ENCODE results near the gene MAPK4.

MAPK4 gene

DNA sequence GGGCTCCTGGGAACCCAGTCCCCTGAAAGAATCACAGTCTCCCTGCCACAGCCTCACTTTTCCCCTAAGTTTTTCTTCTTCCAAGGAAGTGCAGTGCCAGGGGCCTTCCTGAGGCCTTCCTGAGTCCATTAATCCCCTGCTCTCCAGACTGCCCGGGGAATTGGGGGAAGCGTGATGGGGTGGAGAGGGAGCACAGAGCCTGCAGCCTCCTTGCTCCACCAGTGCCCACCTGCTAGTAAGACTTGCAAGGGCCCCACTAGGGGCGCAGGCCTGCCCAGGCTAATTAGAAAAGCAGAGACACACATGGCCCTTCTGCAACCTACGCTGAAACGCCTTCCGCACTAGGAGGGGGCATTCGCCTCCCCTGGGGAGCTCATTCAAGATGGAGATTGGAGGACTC is 149.3 kb downstream of the MAPK4 start:
- no peak overlapping the region for H3K4me3 Mint-ChIP-seq
- no peaks in the 10 kb centered on the region for H3K4me1 Mint-ChIP-seq (ENCODE audit: low read depth)
- H3K27me3 Mint-ChIP-seq (ENCODE audit: low read depth) = no peaks in the 10 kb centered on the region
- no peaks in the 10 kb centered on the region for H3K9me3 Mint-ChIP-seq
- no peaks in the 10 kb centered on the region for H3K36me3 Mint-ChIP-seq (ENCODE audit: low read depth)
- H3K27ac Mint-ChIP-seq = no peak overlapping the region

DNA sequence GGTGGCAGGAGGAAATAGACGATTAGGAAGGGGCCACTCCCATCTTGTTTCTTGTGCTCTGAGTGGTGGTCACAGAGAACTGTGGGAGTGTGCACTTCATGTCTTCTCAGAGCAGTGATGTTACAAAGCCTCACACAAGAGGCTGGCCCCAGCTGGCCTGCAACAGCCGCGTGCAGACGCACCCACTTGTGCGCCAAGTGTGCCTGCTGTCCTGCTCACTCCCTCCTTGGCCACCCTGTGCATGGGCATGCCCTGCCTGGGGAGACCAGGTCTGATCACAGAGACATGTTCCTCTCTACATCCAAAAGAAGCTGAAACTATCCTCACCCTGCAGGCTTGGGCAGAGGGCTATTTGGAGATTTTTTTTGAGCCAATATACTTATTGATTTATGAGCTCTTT is 151.5 kb downstream of the MAPK4 start:
- Mint-ChIP-seq H3K27ac (no peak overlapping the region), H3K9me3 (no peaks in the 10 kb centered on the region), H3K36me3 (ENCODE audit: low read depth) (no peaks in the 10 kb centered on the region), H3K4me3 (no peak overlapping the region), H3K4me1 (ENCODE audit: low read depth) (no peaks in the 10 kb centered on the region), H3K27me3 (ENCODE audit: low read depth) (no peaks in the 10 kb centered on the region)

DNA sequence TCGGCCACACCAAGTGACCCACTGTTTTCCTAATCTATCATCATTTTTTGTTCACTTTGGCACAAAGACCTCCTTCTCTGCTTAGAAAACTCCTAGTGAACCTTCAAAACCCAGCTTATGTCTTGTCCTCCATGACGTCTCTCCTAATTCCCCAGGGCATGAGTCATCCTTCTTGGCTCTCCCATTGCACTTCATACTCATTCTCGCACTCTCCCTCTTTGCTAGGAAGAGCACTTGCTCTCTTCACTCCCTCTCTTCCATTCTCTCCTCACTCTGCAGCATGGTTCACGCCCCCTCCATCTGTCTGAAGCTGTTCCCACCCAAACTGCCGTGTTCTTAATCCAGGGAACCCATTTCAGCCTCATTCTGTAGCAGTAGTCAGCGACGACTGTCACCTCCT is 156.0 kb downstream of the MAPK4 start:
- Mint-ChIP-seq H3K36me3 (ENCODE audit: low read depth) (no peaks in the 10 kb centered on the region), H3K4me3 (no peak overlapping the region), H3K27ac (no peak overlapping the region), H3K27me3 (ENCODE audit: low read depth) (no peaks in the 10 kb centered on the region), H3K9me3 (no peaks in the 10 kb centered on the region), H3K4me1 (ENCODE audit: low read depth) (no peaks in the 10 kb centered on the region)

DNA sequence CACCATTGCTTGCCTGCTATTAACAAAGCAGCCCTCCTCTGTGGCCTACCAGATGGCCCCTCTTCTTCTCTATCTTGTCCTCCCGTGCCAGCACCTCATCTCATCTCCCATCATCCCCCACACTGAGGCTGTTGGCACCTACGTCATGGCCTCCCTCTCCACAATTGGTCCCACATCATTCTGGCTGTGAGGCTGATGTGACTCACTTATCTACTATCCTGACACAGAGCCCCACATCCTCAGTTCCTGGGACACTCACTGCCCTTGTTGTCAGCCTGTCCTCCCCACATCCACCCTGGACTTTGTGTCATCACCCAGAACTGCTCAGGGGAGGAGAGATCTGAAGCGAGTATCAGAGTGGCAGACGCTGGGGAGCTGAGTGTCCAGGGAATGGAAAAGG is 157.0 kb downstream of the MAPK4 start:
- Mint-ChIP-seq H3K27ac (no peak overlapping the region), H3K36me3 (ENCODE audit: low read depth) (no peaks in the 10 kb centered on the region), H3K4me3 (no peak overlapping the region), H3K27me3 (ENCODE audit: low read depth) (no peaks in the 10 kb centered on the region), H3K9me3 (no peaks in the 10 kb centered on the region), H3K4me1 (ENCODE audit: low read depth) (no peaks in the 10 kb centered on the region)

DNA sequence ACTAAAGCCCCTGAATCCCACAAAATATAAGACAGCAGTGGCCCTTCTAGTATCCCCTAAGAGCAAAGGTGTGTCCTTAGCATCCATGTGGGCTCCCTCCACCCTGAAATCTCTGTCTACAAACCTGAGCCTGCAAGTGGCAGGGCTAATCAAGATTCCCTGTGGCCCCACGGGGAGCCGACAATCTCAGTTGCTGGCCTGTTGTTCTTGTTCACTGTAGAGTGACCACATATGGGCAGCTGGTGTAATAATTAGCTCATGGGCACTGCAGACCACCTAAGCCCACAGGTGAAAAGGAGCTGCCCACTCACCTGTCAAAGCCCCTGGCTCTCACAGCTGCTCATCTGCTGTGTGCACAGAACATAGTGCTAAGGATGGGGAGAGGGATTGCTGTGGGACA is 157.7 kb downstream of the MAPK4 start:
- H3K4me1 Mint-ChIP-seq (ENCODE audit: low read depth) = no peaks in the 10 kb centered on the region

DNA sequence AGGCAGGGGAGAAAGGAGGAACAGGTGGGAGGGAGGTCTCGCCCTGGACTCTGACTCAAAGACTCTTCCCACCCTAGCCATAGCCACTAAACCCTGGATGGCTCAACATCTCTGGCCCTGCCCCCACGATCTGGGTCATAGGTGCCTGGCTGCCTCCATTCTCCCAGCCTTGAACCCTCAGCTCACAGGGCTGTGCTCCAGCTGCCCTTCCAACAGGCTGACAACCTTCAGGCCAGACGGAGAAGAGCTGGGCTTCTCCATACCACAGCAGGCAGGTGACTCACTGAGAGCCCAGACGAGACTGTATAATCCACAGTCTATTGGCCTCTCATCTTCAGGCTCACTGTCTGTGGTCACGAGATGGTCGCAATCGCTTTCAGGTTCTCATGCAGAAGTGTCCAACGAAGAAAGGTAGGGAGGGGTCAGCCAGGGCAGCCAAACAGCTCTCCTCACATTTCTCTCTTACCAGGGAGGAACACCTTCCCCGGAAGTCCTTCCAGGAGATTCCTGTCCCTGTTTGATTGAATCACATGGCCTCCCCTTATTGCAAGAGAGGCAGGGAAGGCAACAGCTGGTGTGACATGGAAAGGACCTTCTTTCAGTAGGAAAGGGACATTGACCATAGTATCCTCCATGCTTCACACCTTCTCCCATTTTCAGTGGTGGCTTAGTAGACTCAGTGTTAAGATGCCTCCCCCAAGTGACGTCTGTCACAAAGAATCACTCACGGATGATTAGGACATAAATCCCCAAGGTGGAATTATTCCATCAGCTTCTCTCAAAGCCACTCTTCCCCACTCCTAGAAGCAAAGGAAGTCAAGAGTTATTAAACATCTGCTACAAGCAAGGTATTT is 159.8 kb downstream of the MAPK4 start:
- Mint-ChIP-seq H3K4me3 (no peak overlapping the region), H3K36me3 (ENCODE audit: low read depth) (no peaks in the 10 kb centered on the region), H3K27ac (no peak overlapping the region), H3K9me3 (no peaks in the 10 kb centered on the region), H3K4me1 (ENCODE audit: low read depth) (no peaks in the 10 kb centered on the region), H3K27me3 (ENCODE audit: low read depth) (no peaks in the 10 kb centered on the region)

More for the DNA sequence above, 157.7 kb downstream of the MAPK4 start:
- Mint-ChIP-seq H3K36me3 (ENCODE audit: low read depth) (no peaks in the 10 kb centered on the region), H3K9me3 (no peaks in the 10 kb centered on the region), H3K4me3 (no peak overlapping the region), H3K27ac (no peak overlapping the region), H3K27me3 (ENCODE audit: low read depth) (no peaks in the 10 kb centered on the region)

DNA sequence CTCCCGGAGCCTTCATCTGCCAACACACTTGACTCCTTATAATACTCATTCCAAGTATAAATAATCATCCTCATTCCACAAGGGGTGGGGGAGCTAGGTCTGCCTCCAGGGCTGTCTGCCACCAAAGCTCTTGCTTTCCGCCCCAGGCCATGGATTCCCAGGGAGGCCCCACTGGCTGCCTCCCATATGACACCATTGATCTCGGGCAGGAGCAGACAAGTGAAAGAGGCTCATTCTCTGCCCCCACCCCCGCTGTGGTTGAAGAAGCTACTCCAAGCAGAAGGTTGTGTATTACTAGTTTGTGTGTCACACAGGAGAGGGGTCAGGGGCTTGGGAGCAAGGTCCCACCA is 160.4 kb downstream of the MAPK4 start:
- Mint-ChIP-seq H3K27ac (no peak overlapping the region), H3K4me1 (ENCODE audit: low read depth) (no peaks in the 10 kb centered on the region), H3K9me3 (no peaks in the 10 kb centered on the region), H3K36me3 (ENCODE audit: low read depth) (no peaks in the 10 kb centered on the region), H3K27me3 (ENCODE audit: low read depth) (no peaks in the 10 kb centered on the region), H3K4me3 (no peak overlapping the region)

DNA sequence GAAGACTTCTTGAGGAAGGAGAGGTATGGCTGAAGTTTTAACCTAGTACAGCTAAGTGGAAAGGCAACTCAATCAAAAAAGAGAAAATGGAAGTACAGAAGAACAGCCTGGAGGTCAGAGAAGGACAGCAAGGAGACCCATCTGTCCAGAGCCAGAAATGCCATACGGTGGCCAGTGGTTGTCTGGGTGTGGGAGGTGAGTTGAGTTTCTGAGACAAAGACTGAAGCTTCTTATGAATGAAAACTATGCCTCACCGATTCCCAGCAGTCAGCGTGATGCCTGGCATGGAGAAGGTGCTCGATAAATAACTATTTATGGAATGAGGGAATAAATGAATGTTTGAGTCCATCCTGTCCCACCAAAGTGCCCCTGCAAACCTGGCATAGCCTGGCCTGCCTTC is 161.1 kb downstream of the MAPK4 start:
- H3K27me3 Mint-ChIP-seq (ENCODE audit: low read depth) = no peaks in the 10 kb centered on the region
- no peaks in the 10 kb centered on the region for H3K9me3 Mint-ChIP-seq
- no peaks in the 10 kb centered on the region for H3K36me3 Mint-ChIP-seq (ENCODE audit: low read depth)
- H3K27ac Mint-ChIP-seq = no peak overlapping the region
- no peaks in the 10 kb centered on the region for H3K4me1 Mint-ChIP-seq (ENCODE audit: low read depth)
- no peak overlapping the region for H3K4me3 Mint-ChIP-seq

DNA sequence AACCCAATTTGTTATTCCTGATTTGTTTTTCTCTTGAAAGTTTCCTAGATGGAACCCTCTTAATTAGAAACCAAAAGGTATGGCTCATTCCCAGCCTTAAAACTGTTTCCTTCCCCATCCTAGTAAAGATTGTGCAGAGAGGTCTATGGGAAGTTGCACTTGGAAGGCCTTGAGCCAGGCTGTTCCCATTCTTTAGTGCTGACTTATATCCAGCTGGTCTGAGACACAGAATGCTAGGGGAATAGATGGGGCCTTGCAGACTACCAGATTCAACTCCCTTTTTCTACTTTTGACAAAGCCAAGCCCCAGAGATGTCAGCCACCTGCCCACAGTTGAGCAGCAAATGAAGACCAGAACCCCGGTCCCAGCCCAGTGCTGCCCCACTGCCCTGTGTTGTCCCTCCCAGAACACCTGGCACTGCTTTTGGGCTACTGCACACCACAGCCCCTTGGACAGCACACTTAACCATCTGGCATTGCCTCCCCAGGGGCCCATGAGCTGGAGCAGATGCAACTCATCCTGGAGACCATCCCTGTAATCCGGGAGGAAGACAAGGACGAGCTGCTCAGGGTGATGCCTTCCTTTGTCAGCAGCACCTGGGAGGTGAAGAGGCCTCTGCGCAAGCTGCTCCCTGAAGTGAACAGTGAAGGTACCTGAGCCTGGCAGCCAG is 161.7 kb downstream of the MAPK4 start:
- no peaks in the 10 kb centered on the region for H3K4me1 Mint-ChIP-seq (ENCODE audit: low read depth)
- no peaks in the 10 kb centered on the region for H3K36me3 Mint-ChIP-seq (ENCODE audit: low read depth)
- no peaks in the 10 kb centered on the region for H3K27me3 Mint-ChIP-seq (ENCODE audit: low read depth)
- no peak overlapping the region for H3K27ac Mint-ChIP-seq
- no peaks in the 10 kb centered on the region for H3K9me3 Mint-ChIP-seq
- H3K4me3 Mint-ChIP-seq = no peak overlapping the region

DNA sequence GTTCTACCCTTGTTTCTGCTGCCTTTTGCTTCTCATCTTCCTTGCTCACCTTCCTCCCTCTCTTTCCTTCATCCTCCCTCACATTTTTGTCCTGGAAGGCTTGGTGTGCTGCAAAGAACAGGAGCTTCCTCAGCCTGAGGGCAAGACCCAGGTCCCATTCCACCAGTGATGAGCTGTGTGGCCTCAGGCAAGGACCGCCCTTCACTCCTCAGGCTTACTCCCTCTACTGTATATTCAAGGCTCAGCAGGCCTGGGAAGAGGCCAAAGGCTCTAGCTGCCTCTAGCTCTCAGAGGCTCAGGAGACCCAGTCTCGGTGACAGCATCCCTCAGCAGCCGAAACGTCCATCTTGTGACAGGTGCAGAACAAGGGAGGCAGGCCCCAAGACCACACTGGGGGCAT is 162.4 kb downstream of the MAPK4 start:
- Mint-ChIP-seq H3K27me3 (ENCODE audit: low read depth) (no peaks in the 10 kb centered on the region), H3K4me1 (ENCODE audit: low read depth) (peaks cover 3% of the 10 kb centered on the region), H3K27ac (no peak overlapping the region), H3K4me3 (no peak overlapping the region), H3K36me3 (ENCODE audit: low read depth) (no peaks in the 10 kb centered on the region), H3K9me3 (no peaks in the 10 kb centered on the region)

DNA sequence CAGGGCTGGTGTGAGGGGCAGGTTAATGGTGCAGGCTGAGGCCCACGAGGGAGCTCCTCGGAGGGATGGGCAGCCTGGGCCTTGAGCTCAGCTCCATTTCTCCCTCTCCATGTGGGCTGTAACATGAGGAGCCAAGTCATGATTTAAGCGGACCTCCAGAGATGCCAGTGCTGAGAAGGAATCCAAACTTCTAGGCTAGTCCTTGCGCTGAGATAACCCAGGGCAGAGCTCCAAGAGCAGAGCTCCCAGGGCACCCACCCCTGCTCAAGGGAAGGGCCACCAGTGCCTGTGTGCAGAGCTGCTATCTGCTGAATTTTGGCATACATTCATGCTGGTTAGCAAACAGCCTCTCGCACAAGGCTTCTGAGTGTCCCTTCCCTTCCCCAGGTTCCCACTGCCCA is 164.9 kb downstream of the MAPK4 start:
- peaks cover 3% of the 10 kb centered on the region for H3K4me1 Mint-ChIP-seq (ENCODE audit: low read depth)
- no peaks in the 10 kb centered on the region for H3K27me3 Mint-ChIP-seq (ENCODE audit: low read depth)
- H3K9me3 Mint-ChIP-seq = no peaks in the 10 kb centered on the region
- no peaks in the 10 kb centered on the region for H3K36me3 Mint-ChIP-seq (ENCODE audit: low read depth)
- H3K4me3 Mint-ChIP-seq = no peak overlapping the region
- no peak overlapping the region for H3K27ac Mint-ChIP-seq

DNA sequence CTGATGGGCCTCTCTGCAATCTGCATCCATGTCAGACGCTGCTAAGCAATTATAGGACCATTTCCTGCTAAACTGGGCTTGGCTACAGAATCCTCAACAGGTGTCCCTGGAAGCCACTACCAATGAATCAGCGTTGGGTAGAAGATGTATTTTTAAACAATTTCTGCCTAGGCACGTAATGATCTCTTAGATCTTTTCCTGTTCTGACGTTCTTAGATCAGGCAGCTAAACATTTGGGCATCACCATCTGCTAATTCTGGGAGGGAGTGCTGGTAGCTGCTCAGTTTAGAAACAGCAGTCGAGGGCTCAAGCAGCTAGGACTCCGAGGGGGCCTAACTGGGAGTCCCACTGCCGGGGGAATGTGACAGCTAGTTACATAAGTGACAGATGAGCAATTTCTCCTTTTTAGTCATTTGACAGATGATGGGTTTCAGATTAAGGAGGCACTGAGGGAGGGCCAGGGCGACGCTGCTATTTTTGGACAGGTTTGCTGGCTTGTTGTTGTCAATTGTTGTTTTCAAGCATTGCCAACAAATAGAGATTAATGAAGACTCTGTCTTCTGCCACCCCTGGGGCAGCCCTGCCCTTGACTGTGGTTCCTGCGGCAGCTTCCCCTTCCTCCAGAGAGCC is 167.2 kb downstream of the MAPK4 start:
- no peak overlapping the region for H3K4me3 Mint-ChIP-seq
- H3K27ac Mint-ChIP-seq = no peak overlapping the region
- no peaks in the 10 kb centered on the region for H3K36me3 Mint-ChIP-seq (ENCODE audit: low read depth)
- no peaks in the 10 kb centered on the region for H3K27me3 Mint-ChIP-seq (ENCODE audit: low read depth)
- peaks cover 3% of the 10 kb centered on the region for H3K4me1 Mint-ChIP-seq (ENCODE audit: low read depth)
- no peaks in the 10 kb centered on the region for H3K9me3 Mint-ChIP-seq

DNA sequence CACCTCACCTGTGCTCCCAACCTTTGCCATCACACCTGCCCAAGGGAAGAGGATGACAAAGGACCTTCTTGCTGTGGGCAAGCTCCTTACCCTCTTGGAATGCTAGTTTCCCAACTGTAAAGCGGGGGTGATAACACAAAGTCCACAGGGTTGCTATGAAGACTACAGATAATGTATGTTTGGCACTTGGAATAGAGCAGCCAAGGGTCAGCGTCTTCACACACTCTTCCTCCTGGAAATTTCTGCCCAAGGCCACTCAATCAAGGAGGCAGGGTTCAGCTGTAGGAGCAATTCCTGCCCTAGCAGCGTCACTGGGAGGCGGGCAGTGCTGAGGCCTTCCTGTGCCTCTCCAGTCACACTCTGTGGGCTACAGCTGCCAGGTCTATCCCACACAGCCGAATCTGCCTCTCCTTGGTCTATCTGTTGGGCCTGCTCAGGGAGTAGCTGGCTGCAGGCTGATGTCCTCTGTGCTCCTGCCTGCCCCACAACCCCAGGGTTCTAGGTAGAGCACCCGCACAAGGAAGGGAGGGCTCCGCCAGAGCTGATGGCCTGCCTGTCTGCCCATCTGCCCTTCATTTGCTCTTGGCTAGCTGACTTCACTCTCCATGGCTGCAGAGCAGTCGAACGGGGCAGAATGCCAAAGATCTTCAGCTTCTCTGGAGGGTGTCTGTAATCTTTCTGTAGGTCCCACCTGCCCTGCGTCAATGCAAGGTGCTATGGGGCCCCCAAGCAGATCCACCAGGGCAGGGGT is 168.0 kb downstream of the MAPK4 start:
- Mint-ChIP-seq H3K36me3 (ENCODE audit: low read depth) (no peaks in the 10 kb centered on the region), H3K9me3 (no peaks in the 10 kb centered on the region), H3K27me3 (ENCODE audit: low read depth) (no peaks in the 10 kb centered on the region), H3K27ac (no peak overlapping the region), H3K4me1 (ENCODE audit: low read depth) (peaks cover 3% of the 10 kb centered on the region), H3K4me3 (no peak overlapping the region)

DNA sequence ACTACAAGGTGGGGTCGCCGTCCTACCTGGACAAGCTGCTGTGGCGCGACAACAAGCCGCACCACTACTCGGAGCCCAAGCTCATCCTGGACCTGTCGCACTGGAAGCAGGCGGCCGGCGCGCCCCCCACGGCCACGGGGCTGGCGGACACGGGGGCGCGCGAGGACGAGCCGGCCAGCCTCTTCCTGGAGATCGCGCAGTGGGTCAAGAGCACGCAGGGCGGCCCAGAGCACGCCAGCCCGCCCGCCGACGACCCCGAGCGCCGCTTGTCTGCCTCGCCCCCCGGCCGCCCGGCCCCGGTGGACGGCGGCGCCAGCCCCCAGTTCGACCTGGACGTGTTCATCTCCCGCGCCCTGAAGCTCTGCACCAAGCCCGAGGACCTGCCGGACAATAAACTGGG is 169.5 kb downstream of the MAPK4 start:
- Mint-ChIP-seq H3K27me3 (ENCODE audit: low read depth) (no peaks in the 10 kb centered on the region), H3K4me3 (no peak overlapping the region), H3K4me1 (ENCODE audit: low read depth) (peaks cover 3% of the 10 kb centered on the region), H3K9me3 (no peaks in the 10 kb centered on the region), H3K36me3 (ENCODE audit: low read depth) (no peaks in the 10 kb centered on the region), H3K27ac (no peak overlapping the region)
